ENCODE results near the gene MVD.
"Not testable (repeated sequence)": the region's sequence is repeated elsewhere in the genome, so short reads cannot be mapped to it uniquely, and the experiment has no call there.

Gene MVD

GRCh38 chr16:88622866-88623265 is 40.0 kb downstream of the MVD start:
- DNase-seq: no peak

GRCh38 chr16:88622125-88622524 is 40.8 kb downstream of the MVD start:
- no peak for DNase-seq

- DNase-seq: peak in 1 of 2 experiments; percentile 44
Observed at GRCh38 chr16:88619859-88620815, 42.8 kb downstream of the MVD start.

GRCh38 chr16:88618956-88619667 is 43.8 kb downstream of the MVD start:
- no peak for DNase-seq

GRCh38 chr16:88618182-88618955 is 44.5 kb downstream of the MVD start:
- DNase-seq: no peak

GRCh38 chr16:88617268-88618031 is 45.4 kb downstream of the MVD start:
- DNase-seq: no peak

- no peak for DNase-seq
Observed at GRCh38 chr16:88616736-88617135, 46.2 kb downstream of the MVD start.

GRCh38 chr16:88616320-88616719 is 46.6 kb downstream of the MVD start:
- DNase-seq: no peak

GRCh38 chr16:88614818-88615580 is 47.9 kb downstream of the MVD start:
- DNase-seq: no peak

- no peak for DNase-seq
Observed at GRCh38 chr16:88613911-88614817, 48.7 kb downstream of the MVD start.

GRCh38 chr16:88613293-88613692 is 49.6 kb downstream of the MVD start:
- no peak for DNase-seq

- no peak for DNase-seq
Observed at GRCh38 chr16:88610909-88611812, 51.7 kb downstream of the MVD start.

GRCh38 chr16:88610080-88610479 is 52.8 kb downstream of the MVD start:
- DNase-seq: no peak

GRCh38 chr16:88609426-88609825 is 53.5 kb downstream of the MVD start:
- DNase-seq: not testable (repeated sequence)

GRCh38 chr16:88608076-88608475 is 54.8 kb downstream of the MVD start:
- DNase-seq: no peak

- DNase-seq: no peak
Observed at GRCh38 chr16:88606148-88606757, 56.6 kb downstream of the MVD start.

GRCh38 chr16:88605186-88606147 is 57.4 kb downstream of the MVD start:
- no peak for DNase-seq

- DNase-seq: no peak
Observed at GRCh38 chr16:88602091-88602490, 60.8 kb downstream of the MVD start.

Measured in stimulated activated CD4-positive, alpha-beta T cell treated with anti-CD3 and anti-CD28 coated beads, Interleukin-4, amount 100 ng/mL, for 4 hours (primary cell).